Subcutaneous adipose tissue (tissue), 4 donors: Measurements from ENCODE around the gene IRAK4. TPM values are rescaled to one million over a fixed set of nuclear protein-coding genes. Genes with fewer than 3 reads are reported as not detected.

Experiments used
- total RNA-seq, 4 donors: library from RNA; depleted of rRNA; stranded (reverse); fragments of >200 nt; gene quantifications; one replicate each; pipeline ENCODE4 v1.1.0, GENCODE V29; 2016

The IRAK4 gene
- total RNA-seq, 4 donors from 2014 or later: 32.8 to 57.3 (median 44.0) TPM

Other genes starting within 250 kb of the IRAK4 start
- gene ADAMTS20, start 206.7 kb upstream of the IRAK4 start, total RNA-seq: not detected
- gene PUS7L, start 161 bp upstream of the IRAK4 start, total RNA-seq: 10 to 100 TPM in 3 of 4 donors, 1 to 10 TPM in 1; 7.9 to 13.0 (median 11.7) TPM
- gene TWF1, start 47.4 kb downstream of the IRAK4 start, total RNA-seq: 100 to 1,000 TPM in 1 of 4 donors, 10 to 100 TPM in 3; 66.5 to 116 (median 77.5) TPM
- 1 to 10 TPM; 3.8 to 9.1 (median 7.6) TPM for gene TMEM117, start 77.1 kb downstream of the IRAK4 start, total RNA-seq